ENCODE data around the gene TCEAL1.

DNA sequence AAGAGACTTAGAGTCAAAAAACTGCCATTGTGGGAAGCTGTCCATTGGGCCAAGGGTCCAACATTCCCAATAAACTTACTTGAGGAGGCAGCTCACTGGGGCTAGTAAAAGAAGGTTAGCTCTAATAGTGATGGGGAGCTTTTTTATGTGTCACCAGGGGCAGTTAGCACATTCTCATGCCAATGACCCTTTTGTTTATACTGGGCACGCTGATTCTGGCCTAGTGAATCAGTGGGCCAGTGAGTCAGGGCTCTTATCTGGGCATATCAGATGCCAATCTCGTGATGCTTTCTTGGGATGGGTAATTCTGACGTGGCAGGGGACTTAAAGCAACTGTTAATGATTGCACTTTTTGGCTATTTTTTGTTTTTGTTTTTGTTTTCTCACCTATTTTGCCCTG, 27.8 kb downstream of the TCEAL1 start:
- TF ChIP-seq CTCF (IDR thresholded peaks at IDR 0.05): no peak
- TF ChIP-seq AFF4 (CRISPR knock-in tag; IDR thresholded peaks at IDR 0.05; ENCODE audit: borderline replicate concordance): no peak
- TF ChIP-seq NFYB (CRISPR knock-in tag; conservative IDR thresholded peaks at IDR 0.05; ENCODE audit: low read depth): no peak
- TF ChIP-seq IRF2 (CRISPR knock-in tag; IDR thresholded peaks at IDR 0.05; ENCODE audit: borderline replicate concordance, low read depth): no peak
- no peak for TF ChIP-seq ESRRA (CRISPR knock-in tag; IDR thresholded peaks at IDR 0.05; ENCODE audit: borderline replicate concordance)
- TF ChIP-seq, protein P1, sequence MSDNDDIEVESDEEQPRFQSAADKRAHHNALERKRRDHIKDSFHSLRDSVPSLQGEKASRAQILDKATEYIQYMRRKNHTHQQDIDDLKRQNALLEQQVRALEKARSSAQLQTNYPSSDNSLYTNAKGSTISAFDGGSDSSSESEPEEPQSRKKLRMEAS (CRISPR knock-in tag; IDR thresholded peaks at IDR 0.05): no peak
- no peak for TF ChIP-seq JUN (CRISPR knock-in tag; IDR thresholded peaks at IDR 0.05)
- no peak for TF ChIP-seq FOXP4 (CRISPR knock-in tag; IDR thresholded peaks at IDR 0.05)
- no peak for TF ChIP-seq MYBL2 (CRISPR knock-in tag; IDR thresholded peaks at IDR 0.05)
- TF ChIP-seq, protein P2, sequence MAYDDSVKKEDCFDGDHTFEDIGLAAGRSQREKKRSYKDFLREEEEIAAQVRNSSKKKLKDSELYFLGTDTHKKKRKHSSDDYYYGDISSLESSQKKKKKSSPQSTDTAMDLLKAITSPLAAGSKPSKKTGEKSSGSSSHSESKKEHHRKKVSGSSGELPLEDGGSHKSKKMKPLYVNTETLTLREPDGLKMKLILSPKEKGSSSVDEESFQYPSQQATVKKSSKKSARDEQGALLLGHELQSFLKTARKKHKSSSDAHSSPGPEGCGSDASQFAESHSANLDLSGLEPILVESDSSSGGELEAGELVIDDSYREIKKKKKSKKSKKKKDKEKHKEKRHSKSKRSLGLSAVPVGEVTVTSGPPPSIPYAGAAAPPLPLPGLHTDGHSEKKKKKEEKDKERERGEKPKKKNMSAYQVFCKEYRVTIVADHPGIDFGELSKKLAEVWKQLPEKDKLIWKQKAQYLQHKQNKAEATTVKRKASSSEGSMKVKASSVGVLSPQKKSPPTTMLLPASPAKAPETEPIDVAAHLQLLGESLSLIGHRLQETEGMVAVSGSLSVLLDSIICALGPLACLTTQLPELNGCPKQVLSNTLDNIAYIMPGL (CRISPR knock-in tag; IDR thresholded peaks at IDR 0.05): no peak
- TF ChIP-seq, protein P3, sequence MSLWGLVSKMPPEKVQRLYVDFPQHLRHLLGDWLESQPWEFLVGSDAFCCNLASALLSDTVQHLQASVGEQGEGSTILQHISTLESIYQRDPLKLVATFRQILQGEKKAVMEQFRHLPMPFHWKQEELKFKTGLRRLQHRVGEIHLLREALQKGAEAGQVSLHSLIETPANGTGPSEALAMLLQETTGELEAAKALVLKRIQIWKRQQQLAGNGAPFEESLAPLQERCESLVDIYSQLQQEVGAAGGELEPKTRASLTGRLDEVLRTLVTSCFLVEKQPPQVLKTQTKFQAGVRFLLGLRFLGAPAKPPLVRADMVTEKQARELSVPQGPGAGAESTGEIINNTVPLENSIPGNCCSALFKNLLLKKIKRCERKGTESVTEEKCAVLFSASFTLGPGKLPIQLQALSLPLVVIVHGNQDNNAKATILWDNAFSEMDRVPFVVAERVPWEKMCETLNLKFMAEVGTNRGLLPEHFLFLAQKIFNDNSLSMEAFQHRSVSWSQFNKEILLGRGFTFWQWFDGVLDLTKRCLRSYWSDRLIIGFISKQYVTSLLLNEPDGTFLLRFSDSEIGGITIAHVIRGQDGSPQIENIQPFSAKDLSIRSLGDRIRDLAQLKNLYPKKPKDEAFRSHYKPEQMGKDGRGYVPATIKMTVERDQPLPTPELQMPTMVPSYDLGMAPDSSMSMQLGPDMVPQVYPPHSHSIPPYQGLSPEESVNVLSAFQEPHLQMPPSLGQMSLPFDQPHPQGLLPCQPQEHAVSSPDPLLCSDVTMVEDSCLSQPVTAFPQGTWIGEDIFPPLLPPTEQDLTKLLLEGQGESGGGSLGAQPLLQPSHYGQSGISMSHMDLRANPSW (CRISPR knock-in tag; conservative IDR thresholded peaks at IDR 0.05; ENCODE audit: low read depth): no peak
- no peak for TF ChIP-seq FOXJ3 (CRISPR knock-in tag; IDR thresholded peaks at IDR 0.05; ENCODE audit: borderline replicate concordance)
